H9 (cell line): Measurements from ENCODE around the gene SMDT1. TPM values are rescaled to one million over a fixed set of nuclear protein-coding genes. Genes with fewer than 3 reads are reported as not detected.

Experiments
- DNase-seq: peaks from one replicate; pipeline ENCODE4 v3.0.0-alpha.2; 2017
- H2AFZ ChIP-seq: one replicate; pipeline ENCODE4 v1.6.1; 2013; ENCODE audit warnings: mild to moderate bottlenecking, low read length, control low read depth, moderate library complexity
- H2AK5ac ChIP-seq: 2 replicates; pipeline ENCODE4 v1.6.1; 2013; ENCODE audit warnings: low read length, control low read depth, mixed read lengths; ENCODE audit not compliant: insufficient read length
- H2BK120ac ChIP-seq: one replicate; pipeline ENCODE4 v1.6.1; 2013; ENCODE audit warnings: low read depth, mild to moderate bottlenecking, low read length, control low read depth, inconsistent platforms; ENCODE audit not compliant: poor library complexity, severe bottlenecking
- H2BK12ac ChIP-seq: 2 replicates; pipeline ENCODE4 v1.6.1; 2013; ENCODE audit warnings: low read length, control low read depth, mixed read lengths, low read depth; ENCODE audit not compliant: insufficient read length
- H2BK15ac ChIP-seq: 2 replicates; pipeline ENCODE4 v1.6.1; 2013; ENCODE audit warnings: low read depth, low read length, control low read depth
- H2BK20ac ChIP-seq: one replicate; pipeline ENCODE4 v1.6.1; 2013; ENCODE audit warnings: low read depth, mild to moderate bottlenecking, low read length, control low read depth, inconsistent platforms; ENCODE audit not compliant: poor library complexity, severe bottlenecking
- H2BK5ac ChIP-seq: 2 replicates; pipeline ENCODE4 v1.6.1; 2013; ENCODE audit warnings: low read length, control low read depth, mixed read lengths; ENCODE audit not compliant: insufficient read length
- H3K14ac ChIP-seq: 2 replicates; pipeline ENCODE4 v1.6.1; 2013; ENCODE audit warnings: low read length, control low read depth; ENCODE audit not compliant: insufficient read depth
- H3K18ac ChIP-seq: 2 replicates; pipeline ENCODE4 v1.6.1; 2013; ENCODE audit warnings: low read depth, mild to moderate bottlenecking, mixed read lengths, low read length, control low read depth; ENCODE audit not compliant: insufficient read length
- H3K23ac ChIP-seq: 2 replicates; pipeline ENCODE4 v1.6.1; 2013; ENCODE audit warnings: low read length, control low read depth, mixed read lengths, low read depth; ENCODE audit not compliant: insufficient read length
- H3K23me2 ChIP-seq: 2 replicates; pipeline ENCODE4 v1.6.1; 2013; ENCODE audit warnings: low read depth, mild to moderate bottlenecking, mixed read lengths, low read length, control low read depth; ENCODE audit not compliant: insufficient read length, poor library complexity, severe bottlenecking
- H3K27ac ChIP-seq: 2 replicates; pipeline ENCODE4 v1.5.1; 2013; ENCODE audit warnings: low read length, control low read depth, mixed read lengths, low read depth; ENCODE audit not compliant: insufficient read length
- H3K27me3 ChIP-seq: 2 replicates; pipeline ENCODE4 v1.6.1; 2013; ENCODE audit warnings: low read length, control low read depth, inconsistent platforms; ENCODE audit not compliant: insufficient read depth
- H3K4ac ChIP-seq: 2 replicates; pipeline ENCODE4 v1.6.1; 2013; ENCODE audit warnings: low read depth, mild to moderate bottlenecking, control low read depth, inconsistent platforms, low read length, moderate library complexity
- H3K4me1 ChIP-seq: 2 replicates; pipeline ENCODE4 v1.6.1; 2013; ENCODE audit warnings: low read length, control low read depth, inconsistent platforms; ENCODE audit not compliant: insufficient read depth
- H3K4me2 ChIP-seq: 2 replicates; pipeline ENCODE4 v1.6.1; 2013; ENCODE audit warnings: low read length, control low read depth, mixed read lengths; ENCODE audit not compliant: insufficient read length, insufficient read depth
- H3K56ac ChIP-seq: 2 replicates; pipeline ENCODE4 v1.6.1; 2013; ENCODE audit warnings: low read depth, mild to moderate bottlenecking, mixed read lengths, low read length, control low read depth; ENCODE audit not compliant: insufficient read length
- H3K79me1 ChIP-seq: 2 replicates; pipeline ENCODE4 v1.6.1; 2013; ENCODE audit warnings: low read depth, mild to moderate bottlenecking, moderate library complexity, low read length, control low read depth, inconsistent platforms; ENCODE audit not compliant: insufficient read depth, poor library complexity, severe bottlenecking
- H3K79me2 ChIP-seq: 2 replicates; pipeline ENCODE4 v1.6.1; 2013; ENCODE audit warnings: low read length, control low read depth, inconsistent platforms; ENCODE audit not compliant: insufficient read depth
- H3K9ac ChIP-seq: 2 replicates; pipeline ENCODE4 v1.6.1; 2013; ENCODE audit warnings: low read length, control low read depth, mixed read lengths; ENCODE audit not compliant: insufficient read length; ENCODE audit errors: extremely low read depth
- H3K9me3 ChIP-seq: one replicate; pipeline ENCODE4 v1.6.1; 2013; ENCODE audit warnings: low read depth, low read length, inconsistent platforms; ENCODE audit not compliant: control insufficient read depth
- H3T11ph ChIP-seq: one replicate; pipeline ENCODE4 v1.6.1; 2013; ENCODE audit warnings: mild to moderate bottlenecking, low read length, control low read depth, inconsistent platforms
- H4K20me1 ChIP-seq: one replicate; pipeline ENCODE4 v1.6.1; 2013; ENCODE audit not compliant: control insufficient read depth, insufficient read length, insufficient read depth
- H4K5ac ChIP-seq: 2 replicates; pipeline ENCODE4 v1.6.1; 2013; ENCODE audit warnings: low read depth, mild to moderate bottlenecking, mixed read lengths, low read length, control low read depth; ENCODE audit not compliant: insufficient read length
- H4K8ac ChIP-seq: replicated peaks from 2 replicates; pipeline ENCODE4 v1.6.1; 2013; ENCODE audit warnings: low read length, control low read depth, mixed read lengths, low read depth; ENCODE audit not compliant: insufficient read length
- H4K91ac ChIP-seq: 2 replicates; pipeline ENCODE4 v1.6.1; 2013; ENCODE audit warnings: low read depth, mild to moderate bottlenecking, moderate library complexity, mixed read lengths, low read length, control low read depth; ENCODE audit not compliant: insufficient read length
- H3K27ac Mint-ChIP-seq, 3 experiments: 2 replicates in 2 of 3; 3 replicates in 1 of 3; pipeline ENCODE4 v1.8.0; 2020 to 2021; ENCODE audit warnings: mixed read lengths in 3 of 3, mild to moderate bottlenecking in 1 of 3, moderate library complexity in 1 of 3
- H3K27me3 Mint-ChIP-seq: 2 replicates; pipeline ENCODE4 v1.8.0; 2021; ENCODE audit warnings: low read depth, mild to moderate bottlenecking, moderate library complexity, mixed read lengths
- H3K36me3 Mint-ChIP-seq, 3 experiments: 2 replicates in 2 of 3; 3 replicates in 1 of 3; pipeline ENCODE4 v1.8.0; 2020 to 2021; ENCODE audit warnings: low read depth in 3 of 3, mixed read lengths in 3 of 3; ENCODE audit not compliant: insufficient read depth in 1 of 3
- H3K4me1 Mint-ChIP-seq, 2 experiments: 2 replicates each; pipeline ENCODE4 v1.8.0; 2020; ENCODE audit warnings: mixed read lengths in 2 of 2
- H3K4me3 Mint-ChIP-seq, 2 experiments: 2 replicates in 1 of 2; 3 replicates in 1 of 2; pipeline ENCODE4 v1.8.0; 2020 to 2021; ENCODE audit warnings: mild to moderate bottlenecking in 2 of 2, mixed read lengths in 2 of 2, moderate library complexity in 1 of 2
- H3K9me3 Mint-ChIP-seq, 2 experiments: 2 replicates in 1 of 2; 3 replicates in 1 of 2; pipeline ENCODE4 v1.8.0; 2020; ENCODE audit warnings: mild to moderate bottlenecking in 2 of 2, mixed read lengths in 2 of 2, moderate library complexity in 1 of 2
- CTCF ChIP-seq: fragments of 200-600 bp; sonication (generic); conservative IDR thresholded peaks from 3 replicates; pipeline ENCODE4 v1.8.0; 2021; ENCODE audit warnings: antibody characterized with exemption, mild to moderate bottlenecking
- WGBS: extraction: QIAGEN DNeasy Blood & Tissue Kit; methylation state at CpG from one replicate; pipeline ENCODE4 v1.1.7; 2013; ENCODE audit warnings: missing lambda C conversion rate, low lambda C conversion rate, mixed read lengths; ENCODE audit not compliant: insufficient read length; ENCODE audit errors: extremely low coverage; 5-methylcytosine and 5-hydroxymethylcytosine counted together
- total RNA-seq: library from RNA; stranded (reverse); gene quantifications from 2 replicates; pipeline ENCODE4 v1.2.1, GENCODE V29; 2021

SMDT1 gene
- total RNA-seq, 1 experiment from 2014 or later = 45.0 TPM

GRCh38 chr22:42056757-42057511, 22.6 kb upstream of the SMDT1 start:
- no peak overlapping the region for H2BK15ac ChIP-seq
- H3K4me1 Mint-ChIP-seq = no peaks in the 10 kb centered on the region
- no peaks in the 10 kb centered on the region for H3K79me1 ChIP-seq
- H2AFZ ChIP-seq = no peak overlapping the region
- no peak overlapping the region for H4K5ac ChIP-seq
- H2BK120ac ChIP-seq = no peak overlapping the region
- H2BK12ac ChIP-seq = no peak overlapping the region
- peaks cover 7% of the 10 kb centered on the region for H3K27me3 Mint-ChIP-seq
- H2BK20ac ChIP-seq = no peak overlapping the region
- H3K4me3 Mint-ChIP-seq = no peak overlapping the region
- TF ChIP-seq CTCF = no peak
- no peaks in the 10 kb centered on the region for H3K79me2 ChIP-seq
- no peak overlapping the region for H4K91ac ChIP-seq
- no peak overlapping the region for H3K27ac Mint-ChIP-seq
- no peak overlapping the region for H3K4me2 ChIP-seq
- no peaks in the 10 kb centered on the region for H3K9me3 ChIP-seq
- no peak overlapping the region for H2BK5ac ChIP-seq
- no peak for DNase-seq
- no peaks in the 10 kb centered on the region for H3K4me1 ChIP-seq
- peaks cover 5% of the 10 kb centered on the region for H4K20me1 ChIP-seq
- H3K9me3 Mint-ChIP-seq = peaks cover 19 to 20% of the 10 kb centered on the region in 2 experiments
- H3K36me3 Mint-ChIP-seq = peaks cover 28 to 44% (median 41%) of the 10 kb centered on the region in 3 experiments
- no peak overlapping the region for H3K18ac ChIP-seq
- H3T11ph ChIP-seq = no peak overlapping the region
- no peak overlapping the region for H3K14ac ChIP-seq
- no peaks in the 10 kb centered on the region for H3K23me2 ChIP-seq
- H2AK5ac ChIP-seq = no peak overlapping the region
- no peak overlapping the region for H3K9ac ChIP-seq
- no peaks in the 10 kb centered on the region for H3K27me3 ChIP-seq
- H3K23ac ChIP-seq = no peak overlapping the region
- H4K8ac ChIP-seq = no peak overlapping the region
- no peak overlapping the region for H3K27ac ChIP-seq
- no peak overlapping the region for H3K4ac ChIP-seq
- no CpG with 5 or more reads among the region's 1 CpG for WGBS
- no peak overlapping the region for H3K56ac ChIP-seq
